Measurements from ENCODE around the gene CAMSAP3. TPM values are rescaled to one million over a fixed set of nuclear protein-coding genes. Genes with fewer than 3 reads are reported as not detected.
"Not testable (repeated sequence)": the region's sequence is repeated elsewhere in the genome, so short reads cannot be mapped to it uniquely, and the experiment has no call there.

The CAMSAP3 gene
- total RNA-seq, 1 experiment from 2014 or later = 28.4 TPM

DNA sequence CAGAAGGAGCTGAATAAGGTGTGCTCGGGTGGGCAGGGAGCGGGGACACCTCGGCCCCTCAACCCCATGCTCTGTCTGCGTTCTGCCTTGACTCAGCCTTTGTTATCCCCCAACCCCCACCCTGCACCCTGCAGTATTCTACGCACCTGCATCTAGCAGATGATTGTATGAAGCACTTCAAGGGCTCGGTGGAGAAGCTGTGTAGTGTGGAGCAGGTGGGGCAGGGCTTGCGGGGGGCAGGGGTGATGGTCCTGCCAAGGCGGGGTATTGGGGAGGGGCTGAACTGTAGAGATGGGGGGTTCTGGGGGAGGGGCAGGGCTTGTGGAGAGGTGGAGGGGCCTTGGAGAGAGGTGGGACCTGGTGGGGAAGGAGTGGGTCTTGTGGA lies 47.4 kb downstream of the CAMSAP3 start:
- TF ChIP-seq, protein P1, sequence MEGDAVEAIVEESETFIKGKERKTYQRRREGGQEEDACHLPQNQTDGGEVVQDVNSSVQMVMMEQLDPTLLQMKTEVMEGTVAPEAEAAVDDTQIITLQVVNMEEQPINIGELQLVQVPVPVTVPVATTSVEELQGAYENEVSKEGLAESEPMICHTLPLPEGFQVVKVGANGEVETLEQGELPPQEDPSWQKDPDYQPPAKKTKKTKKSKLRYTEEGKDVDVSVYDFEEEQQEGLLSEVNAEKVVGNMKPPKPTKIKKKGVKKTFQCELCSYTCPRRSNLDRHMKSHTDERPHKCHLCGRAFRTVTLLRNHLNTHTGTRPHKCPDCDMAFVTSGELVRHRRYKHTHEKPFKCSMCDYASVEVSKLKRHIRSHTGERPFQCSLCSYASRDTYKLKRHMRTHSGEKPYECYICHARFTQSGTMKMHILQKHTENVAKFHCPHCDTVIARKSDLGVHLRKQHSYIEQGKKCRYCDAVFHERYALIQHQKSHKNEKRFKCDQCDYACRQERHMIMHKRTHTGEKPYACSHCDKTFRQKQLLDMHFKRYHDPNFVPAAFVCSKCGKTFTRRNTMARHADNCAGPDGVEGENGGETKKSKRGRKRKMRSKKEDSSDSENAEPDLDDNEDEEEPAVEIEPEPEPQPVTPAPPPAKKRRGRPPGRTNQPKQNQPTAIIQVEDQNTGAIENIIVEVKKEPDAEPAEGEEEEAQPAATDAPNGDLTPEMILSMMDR (conservative IDR thresholded peaks at IDR 0.05) = no peak
- DNase-seq = peak; percentile 24
- H2BK20ac ChIP-seq (ENCODE audit: low read depth, low read length, poor library complexity, severe bottlenecking) = no peak overlapping the region
- no peak overlapping the region for H2BK5ac ChIP-seq (ENCODE audit: insufficient read length, low read length)
- no peak overlapping the region for H3K56ac ChIP-seq (ENCODE audit: insufficient read length, low read depth, low read length)
- H2BK12ac ChIP-seq (ENCODE audit: insufficient read length, low read depth, low read length) = no peak overlapping the region
- H3K9me3 ChIP-seq (ENCODE audit: control insufficient read depth, low read depth, low read length) = no peaks in the 10 kb centered on the region
- H3K9ac ChIP-seq (ENCODE audit: extremely low read depth, insufficient read length, low read length) = no peak overlapping the region
- H3K4me2 ChIP-seq (ENCODE audit: insufficient read depth, insufficient read length, low read length) = no peak overlapping the region
- no peak overlapping the region for H2BK120ac ChIP-seq (ENCODE audit: low read depth, low read length, poor library complexity, severe bottlenecking)
- H3K23ac ChIP-seq (ENCODE audit: insufficient read length, low read depth, low read length) = no peak overlapping the region
- no peak overlapping the region for H3T11ph ChIP-seq (ENCODE audit: low read length)
- no peak overlapping the region for H4K91ac ChIP-seq (ENCODE audit: insufficient read length, low read depth, low read length)
- H3K79me2 ChIP-seq (ENCODE audit: insufficient read depth, low read length) = no peaks in the 10 kb centered on the region
- Mint-ChIP-seq H3K4me3 (no peak overlapping the region), H3K36me3 (ENCODE audit: insufficient read depth in 1 of 3, low read depth in 3 of 3) (peaks cover 9 to 26% (median 17%) of the 10 kb centered on the region in 3 experiments), H3K4me1 (peaks cover 0 to 8% of the 10 kb centered on the region in 2 experiments; a peak in 2 of 4 replicates), H3K27ac (peak overlapping the region in 2 of 3 experiments; percentile 37 to 44; a peak in 1 of 7 replicates), H3K9me3 (no peaks in the 10 kb centered on the region; a peak in 1 of 5 replicates), H3K27me3 (ENCODE audit: low read depth) (no peaks in the 10 kb centered on the region)
- H2AFZ ChIP-seq (ENCODE audit: low read length) = no peak overlapping the region
- no peak overlapping the region for H3K4ac ChIP-seq (ENCODE audit: low read depth, low read length)
- no peaks in the 10 kb centered on the region for H3K4me1 ChIP-seq (ENCODE audit: insufficient read depth, low read length)
- no peak overlapping the region for H2BK15ac ChIP-seq (ENCODE audit: low read depth, low read length)
- H4K5ac ChIP-seq (ENCODE audit: insufficient read length, low read depth, low read length) = no peak overlapping the region
- H3K27me3 ChIP-seq (ENCODE audit: insufficient read depth, low read length) = no peaks in the 10 kb centered on the region
- WGBS (ENCODE audit: extremely low coverage, insufficient read length, low lambda C conversion rate) = no CpG with 5 or more reads among the region's 8 CpGs
- no peaks in the 10 kb centered on the region for H4K20me1 ChIP-seq (ENCODE audit: control insufficient read depth, insufficient read depth, insufficient read length)
- H3K27ac ChIP-seq (ENCODE audit: insufficient read length, low read depth, low read length) = no peak overlapping the region
- H3K14ac ChIP-seq (ENCODE audit: insufficient read depth, low read length) = no peak overlapping the region
- H3K18ac ChIP-seq (ENCODE audit: insufficient read length, low read depth, low read length) = no peak overlapping the region
- no peak overlapping the region for H4K8ac ChIP-seq (replicated peaks; ENCODE audit: insufficient read length, low read depth, low read length)
- no peaks in the 10 kb centered on the region for H3K23me2 ChIP-seq (ENCODE audit: insufficient read length, low read depth, low read length, poor library complexity, severe bottlenecking)
- no peaks in the 10 kb centered on the region for H3K79me1 ChIP-seq (ENCODE audit: insufficient read depth, low read depth, low read length, poor library complexity, severe bottlenecking)
- no peak overlapping the region for H2AK5ac ChIP-seq (ENCODE audit: insufficient read length, low read length)

DNA sequence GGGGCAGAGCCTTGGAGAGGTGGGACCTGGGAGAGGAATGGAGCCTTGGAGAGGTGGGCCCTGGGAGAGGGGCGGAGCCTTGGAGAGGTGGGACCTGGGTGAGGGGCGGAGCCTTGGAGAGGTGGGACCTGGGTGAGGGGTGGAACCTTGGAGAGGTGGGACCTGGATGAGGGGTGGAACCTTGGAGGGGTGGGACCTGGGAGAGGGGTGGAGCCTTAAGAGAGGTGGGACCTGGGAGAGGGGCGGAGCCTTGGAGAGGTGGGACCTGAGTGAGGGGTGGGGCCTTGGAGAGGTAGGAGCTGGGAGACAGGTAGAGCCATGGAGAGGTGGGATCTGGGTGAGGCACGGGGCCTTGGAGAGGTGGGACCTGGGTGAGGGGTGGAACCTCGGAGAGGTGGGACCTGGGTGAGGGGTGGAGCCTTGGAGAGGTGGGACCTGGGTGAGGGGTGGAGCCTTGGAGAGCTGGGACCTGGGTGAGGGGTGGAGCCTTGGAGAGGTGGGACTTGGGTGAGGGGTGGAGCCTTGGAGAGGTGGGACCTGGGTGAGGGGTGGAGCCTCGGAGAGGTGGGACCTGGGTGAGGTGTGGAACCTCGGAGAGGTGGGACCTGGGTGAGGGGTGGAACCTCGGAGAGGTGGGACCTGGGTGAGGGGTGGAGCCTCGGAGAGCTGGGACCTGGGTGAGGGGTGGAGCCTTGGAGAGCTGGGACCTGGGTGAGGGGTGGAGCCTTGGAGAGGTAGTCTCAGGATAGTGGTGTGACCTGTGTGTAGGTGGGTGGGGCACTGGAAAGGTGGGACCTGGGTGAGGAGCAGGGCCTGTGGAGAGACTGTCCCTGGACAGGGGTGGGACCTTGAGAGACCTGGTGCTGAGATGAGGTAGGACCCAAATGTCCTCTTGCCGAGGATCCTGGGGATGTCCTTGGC lies 48.2 kb downstream of the CAMSAP3 start:
- H3K23me2 ChIP-seq (ENCODE audit: insufficient read length, low read depth, low read length, poor library complexity, severe bottlenecking); H3K23ac ChIP-seq (ENCODE audit: insufficient read length, low read depth, low read length); H3K27me3 Mint-ChIP-seq (ENCODE audit: low read depth); H2AK5ac ChIP-seq (ENCODE audit: insufficient read length, low read length); H3K4me1 ChIP-seq (ENCODE audit: insufficient read depth, low read length); H3K27me3 ChIP-seq (ENCODE audit: insufficient read depth, low read length); H2BK12ac ChIP-seq (ENCODE audit: insufficient read length, low read depth, low read length); H4K20me1 ChIP-seq (ENCODE audit: control insufficient read depth, insufficient read depth, insufficient read length); H3K79me2 ChIP-seq (ENCODE audit: insufficient read depth, low read length); H2AFZ ChIP-seq (ENCODE audit: low read length); H2BK15ac ChIP-seq (ENCODE audit: low read depth, low read length); H3K14ac ChIP-seq (ENCODE audit: insufficient read depth, low read length); H3K27ac ChIP-seq (ENCODE audit: insufficient read length, low read depth, low read length); H3K9me3 ChIP-seq (ENCODE audit: control insufficient read depth, low read depth, low read length); H4K91ac ChIP-seq (ENCODE audit: insufficient read length, low read depth, low read length); H3K4me2 ChIP-seq (ENCODE audit: insufficient read depth, insufficient read length, low read length); H3K4me3 Mint-ChIP-seq; H4K5ac ChIP-seq (ENCODE audit: insufficient read length, low read depth, low read length); H3T11ph ChIP-seq (ENCODE audit: low read length); H3K9ac ChIP-seq (ENCODE audit: extremely low read depth, insufficient read length, low read length); H3K18ac ChIP-seq (ENCODE audit: insufficient read length, low read depth, low read length); H3K79me1 ChIP-seq (ENCODE audit: insufficient read depth, low read depth, low read length, poor library complexity, severe bottlenecking); H3K9me3 Mint-ChIP-seq; H2BK5ac ChIP-seq (ENCODE audit: insufficient read length, low read length); H3K4ac ChIP-seq (ENCODE audit: low read depth, low read length); H2BK20ac ChIP-seq (ENCODE audit: low read depth, low read length, poor library complexity, severe bottlenecking); H2BK120ac ChIP-seq (ENCODE audit: low read depth, low read length, poor library complexity, severe bottlenecking); H3K4me1 Mint-ChIP-seq; H4K8ac ChIP-seq (replicated peaks; ENCODE audit: insufficient read length, low read depth, low read length); H3K56ac ChIP-seq (ENCODE audit: insufficient read length, low read depth, low read length); H3K27ac Mint-ChIP-seq: not testable (repeated sequence)
- H3K36me3 Mint-ChIP-seq (ENCODE audit: insufficient read depth in 1 of 3, low read depth in 3 of 3) = peaks cover 9 to 26% (median 17%) of the 10 kb centered on the region in 3 experiments
- DNase-seq = peak; percentile 89
- WGBS (ENCODE audit: extremely low coverage, insufficient read length, low lambda C conversion rate) = no CpG with 5 or more reads among the region's 10 CpGs

Measured in H9 (cell line).